GM21526 (cell line): ENCODE data around the gene SALL3.

ENCODE experiments used
- ATAC-seq: cut with Tn5 transposase; IDR thresholded peaks from one replicate; pipeline ENCODE4 v1.9.1; 2021; ENCODE audit warnings: moderate library complexity; ENCODE audit not compliant: unreplicated experiment, low FRiP score

SALL3 gene

DNA sequence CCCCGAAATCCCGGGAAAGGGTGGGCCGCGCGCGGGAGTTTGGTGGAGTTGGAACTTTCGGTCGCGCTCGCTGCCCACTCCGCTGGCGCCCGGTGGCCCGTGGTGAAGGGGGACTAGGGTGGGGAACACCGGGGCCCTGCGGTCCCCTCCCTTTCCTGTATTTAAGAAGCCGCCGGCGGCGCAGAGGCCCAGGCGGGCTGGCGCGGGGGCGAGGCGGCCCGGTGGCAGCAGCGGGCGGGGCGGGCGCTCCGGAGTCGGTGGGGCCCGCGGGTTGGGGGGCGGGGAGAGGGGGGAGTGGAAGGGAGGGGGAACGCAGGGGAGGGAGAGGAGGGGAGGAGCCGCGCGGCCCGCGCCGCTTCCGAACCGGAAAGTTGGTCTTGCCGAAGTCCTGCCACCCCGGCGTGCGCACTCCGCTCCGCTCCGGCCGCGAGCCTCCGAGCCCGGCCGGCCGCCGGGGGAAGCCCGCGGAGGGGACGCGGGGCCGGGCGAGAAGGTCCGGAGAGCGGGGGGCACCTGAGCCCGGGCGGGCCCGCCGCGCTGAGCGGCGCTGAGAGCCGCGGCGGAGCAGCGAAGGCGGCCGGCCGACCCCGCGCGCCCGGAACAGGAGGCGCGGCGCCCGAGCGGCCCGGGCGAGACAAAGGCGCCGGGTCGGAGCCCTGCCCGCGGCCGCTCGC, 425 bp upstream of the SALL3 start:
- no peak for ATAC-seq

DNA sequence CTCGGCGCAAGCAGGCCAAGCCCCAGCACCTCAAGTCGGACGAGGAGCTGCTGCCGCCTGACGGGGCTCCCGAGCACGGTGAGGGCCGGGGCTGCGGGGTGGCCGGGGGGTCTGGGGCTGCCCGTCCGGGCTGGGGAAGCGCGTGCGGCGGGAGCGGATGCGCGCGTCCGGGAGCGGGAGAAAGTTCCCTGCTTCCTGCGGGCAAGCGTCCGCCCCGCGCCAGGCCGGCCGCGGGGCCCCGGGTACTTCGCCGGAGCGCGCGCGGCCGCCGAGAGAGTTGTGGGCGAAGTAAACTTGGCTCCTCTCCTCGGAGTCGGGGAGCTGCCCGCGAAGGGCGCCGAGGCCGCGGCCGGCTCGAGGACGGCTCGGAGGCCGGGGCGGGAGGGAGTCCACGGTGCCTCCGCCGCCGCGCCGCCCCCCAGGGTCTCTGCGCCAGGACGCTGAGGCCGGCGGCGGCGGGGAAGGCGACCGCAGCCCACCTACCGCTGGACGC, 707 bp downstream of the SALL3 start:
- no peak for ATAC-seq

GRCh38 chr18:78980777-78981380, 1.3 kb downstream of the SALL3 start:
- no peak for ATAC-seq

GRCh38 chr18:78981394-78981831, 1.8 kb downstream of the SALL3 start:
- no peak for ATAC-seq

- ATAC-seq, result no peak
These were observed 2.5 kb downstream of the SALL3 start for GRCh38 chr18:78981989-78982620.

GRCh38 chr18:78983512-78983911, 3.9 kb downstream of the SALL3 start:
- ATAC-seq, result no peak

DNA sequence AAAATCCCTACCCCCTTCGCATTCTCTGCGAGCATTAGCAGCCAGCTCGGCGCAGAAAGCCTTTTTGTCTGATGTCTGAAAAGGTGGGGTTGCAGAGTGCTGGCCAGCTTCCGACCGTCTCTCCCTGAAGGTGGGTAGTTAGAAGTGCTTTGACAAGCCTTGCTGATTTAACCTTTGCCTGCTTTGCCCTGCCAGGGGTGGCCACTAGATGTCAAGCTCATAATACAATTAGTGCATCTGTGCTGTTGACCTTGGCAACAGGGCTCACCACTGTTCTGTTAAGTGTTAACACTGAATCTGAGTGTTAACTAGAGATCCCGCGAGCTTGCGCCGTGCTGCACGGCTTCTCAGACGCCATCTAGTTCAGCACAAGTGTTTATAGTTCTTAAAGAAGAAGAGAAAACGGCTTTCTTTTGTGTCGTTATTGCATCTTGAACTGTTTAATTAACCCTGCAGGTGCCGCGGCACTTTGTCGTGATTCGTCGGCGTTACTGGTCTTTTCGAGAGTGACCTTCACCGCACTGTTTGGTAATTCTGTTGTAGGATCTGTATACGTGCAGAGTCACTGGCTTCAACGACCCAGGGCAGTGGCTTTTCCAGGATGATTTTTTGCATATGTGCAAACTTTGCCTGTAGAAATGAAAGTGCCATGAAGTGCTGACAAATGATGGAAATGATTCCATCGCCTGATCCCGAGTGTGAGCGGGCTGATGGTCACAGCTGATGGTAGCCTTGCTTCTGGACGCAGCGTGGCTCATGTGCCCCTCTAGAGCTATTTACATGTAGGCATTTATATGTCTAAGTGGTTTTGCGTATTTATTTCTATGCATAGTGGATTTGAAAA, 5.5 kb downstream of the SALL3 start:
- ATAC-seq, result peak; percentile 59

GRCh38 chr18:78986018-78986481, 6.4 kb downstream of the SALL3 start:
- ATAC-seq, result no peak

DNA sequence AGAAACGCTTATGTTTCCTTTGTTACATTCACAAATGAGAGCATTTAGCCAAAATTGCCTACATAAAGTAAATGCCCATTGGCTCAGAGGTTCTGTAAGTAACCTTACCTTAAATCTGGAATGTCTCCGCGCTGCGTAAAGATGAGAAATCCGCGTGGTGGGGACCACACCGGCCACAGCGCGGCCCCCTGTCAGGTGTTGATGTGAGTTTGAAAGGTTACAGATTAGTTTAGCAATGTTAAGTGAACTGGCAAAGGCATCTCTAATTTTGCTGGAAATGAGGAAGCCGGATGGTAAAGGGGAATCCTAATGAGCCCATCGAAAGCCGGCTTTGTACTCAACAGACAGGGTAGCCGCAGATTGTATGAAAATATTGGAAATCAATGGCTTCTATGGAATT, 11.8 kb downstream of the SALL3 start:
- ATAC-seq, result no peak

GRCh38 chr18:78992041-78993011, 12.7 kb downstream of the SALL3 start:
- no peak for ATAC-seq

GRCh38 chr18:78993014-78993926, 13.7 kb downstream of the SALL3 start:
- no peak for ATAC-seq

DNA sequence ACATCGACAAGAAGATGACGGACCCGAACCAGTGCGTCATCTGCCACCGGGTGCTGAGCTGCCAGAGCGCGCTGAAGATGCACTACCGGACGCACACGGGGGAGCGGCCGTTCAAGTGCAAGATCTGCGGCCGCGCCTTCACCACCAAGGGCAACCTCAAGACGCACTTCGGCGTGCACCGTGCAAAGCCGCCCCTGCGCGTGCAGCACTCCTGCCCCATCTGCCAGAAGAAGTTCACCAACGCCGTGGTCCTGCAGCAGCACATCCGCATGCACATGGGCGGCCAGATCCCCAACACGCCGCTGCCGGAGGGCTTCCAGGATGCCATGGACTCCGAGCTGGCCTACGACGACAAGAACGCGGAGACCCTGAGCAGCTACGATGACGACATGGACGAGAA, 14.4 kb downstream of the SALL3 start:
- ATAC-seq, result no peak

DNA sequence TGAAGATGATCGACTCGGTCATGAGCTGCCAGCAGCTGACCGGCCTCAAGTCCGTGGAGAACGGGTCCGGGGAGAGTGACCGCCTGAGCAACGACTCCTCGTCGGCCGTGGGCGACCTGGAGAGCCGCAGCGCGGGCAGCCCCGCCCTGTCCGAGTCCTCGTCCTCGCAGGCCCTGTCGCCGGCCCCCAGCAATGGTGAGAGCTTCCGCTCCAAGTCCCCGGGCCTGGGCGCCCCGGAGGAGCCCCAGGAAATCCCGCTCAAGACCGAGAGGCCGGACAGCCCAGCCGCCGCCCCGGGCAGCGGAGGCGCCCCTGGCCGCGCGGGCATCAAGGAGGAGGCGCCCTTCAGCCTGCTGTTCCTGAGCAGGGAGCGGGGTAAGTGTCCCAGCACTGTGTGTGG, 14.9 kb downstream of the SALL3 start:
- no peak for ATAC-seq

DNA sequence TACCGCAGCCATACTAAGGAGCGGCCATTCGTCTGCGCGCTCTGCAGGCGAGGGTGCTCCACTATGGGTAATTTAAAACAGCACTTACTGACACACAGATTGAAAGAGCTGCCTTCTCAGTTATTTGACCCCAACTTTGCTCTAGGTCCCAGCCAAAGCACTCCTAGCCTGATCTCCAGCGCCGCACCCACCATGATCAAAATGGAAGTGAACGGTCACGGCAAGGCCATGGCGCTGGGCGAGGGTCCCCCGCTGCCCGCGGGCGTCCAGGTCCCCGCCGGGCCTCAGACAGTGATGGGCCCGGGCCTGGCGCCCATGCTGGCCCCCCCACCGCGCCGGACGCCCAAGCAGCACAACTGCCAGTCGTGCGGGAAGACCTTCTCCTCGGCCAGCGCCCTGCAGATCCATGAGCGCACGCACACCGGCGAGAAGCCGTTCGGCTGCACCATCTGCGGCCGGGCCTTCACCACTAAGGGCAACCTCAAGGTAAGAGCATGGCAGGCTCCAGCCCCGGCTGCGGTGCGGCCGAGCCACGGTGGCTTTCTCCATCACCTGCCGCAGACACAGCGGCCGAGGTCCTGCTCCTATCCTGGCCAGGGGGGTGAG, 15.5 kb downstream of the SALL3 start:
- ATAC-seq, result no peak

- no peak for ATAC-seq
These were observed 16.2 kb downstream of the SALL3 start for GRCh38 chr18:78995740-78996395.

- no peak for ATAC-seq
These were observed 17.3 kb downstream of the SALL3 start for GRCh38 chr18:78996741-78997490.
